ENCODE data around the gene PDE4D.

The PDE4D gene

GRCh38 chr5:59428391-59428790 is 465.1 kb downstream of the PDE4D start:
- no peak for DNase-seq (ENCODE audit: low read depth in 1 of 2, low spot score in 1 of 2)
- H3K27me3 ChIP-seq (ENCODE audit: insufficient read depth, poor library complexity, severe bottlenecking) = no peaks in the 10 kb centered on the region
- TF ChIP-seq POLR2AphosphoS5 (IDR thresholded peaks at IDR 0.05; ENCODE audit: low read depth) (no peak), SPI1 (IDR thresholded peaks at IDR 0.05; ENCODE audit: borderline replicate concordance, low read depth) (no peak), GABPA (IDR thresholded peaks at IDR 0.05; ENCODE audit: low read depth) (no peak), REST (IDR thresholded peaks at IDR 0.05; ENCODE audit: insufficient replicate concordance, low read depth) (no peak), CTCF (IDR thresholded peaks at IDR 0.05; ENCODE audit: insufficient read depth, low read length) (no peak)
- H3K27ac ChIP-seq (replicated peaks) = no peak overlapping the region
- no peak overlapping the region for H3K4me3 ChIP-seq (replicated peaks; ENCODE audit: insufficient read depth, low read length)

DNA sequence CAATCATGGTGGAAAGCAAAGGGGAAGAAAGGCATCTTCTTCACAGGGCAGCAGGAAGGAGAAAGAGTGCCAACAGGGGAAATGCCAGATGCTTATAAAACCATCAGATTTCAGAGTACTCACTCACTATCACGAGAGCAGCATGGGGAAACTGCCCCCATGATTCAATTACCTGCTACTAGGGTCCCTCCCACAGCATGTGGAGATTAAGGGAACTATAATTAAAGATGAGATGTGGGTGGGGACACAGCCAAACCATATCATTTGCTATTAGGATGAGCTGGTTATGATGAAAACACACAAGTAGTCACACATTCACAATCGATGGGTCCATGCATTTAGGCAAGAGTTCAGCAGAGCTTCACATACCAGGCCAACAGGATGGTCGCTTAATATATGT is 469.0 kb downstream of the PDE4D start:
- Histone ChIP-seq H3K4me3 (replicated peaks; ENCODE audit: insufficient read depth, low read length) (no peak overlapping the region), H3K27me3 (ENCODE audit: insufficient read depth, poor library complexity, severe bottlenecking) (no peaks in the 10 kb centered on the region), H3K27ac (replicated peaks) (no peak overlapping the region)
- TF ChIP-seq CTCF (IDR thresholded peaks at IDR 0.05; ENCODE audit: insufficient read depth, low read length) (no peak), GABPA (IDR thresholded peaks at IDR 0.05; ENCODE audit: low read depth) (no peak), POLR2AphosphoS5 (IDR thresholded peaks at IDR 0.05; ENCODE audit: low read depth) (no peak), SPI1 (IDR thresholded peaks at IDR 0.05; ENCODE audit: borderline replicate concordance, low read depth) (no peak), REST (IDR thresholded peaks at IDR 0.05; ENCODE audit: insufficient replicate concordance, low read depth) (no peak)
- DNase-seq (ENCODE audit: low read depth in 1 of 2, low spot score in 1 of 2) = no peak

GRCh38 chr5:59423021-59423420 is 470.5 kb downstream of the PDE4D start:
- no peaks in the 10 kb centered on the region for H3K27me3 ChIP-seq (ENCODE audit: insufficient read depth, poor library complexity, severe bottlenecking)
- no peak overlapping the region for H3K4me3 ChIP-seq (replicated peaks; ENCODE audit: insufficient read depth, low read length)
- TF ChIP-seq POLR2AphosphoS5 (IDR thresholded peaks at IDR 0.05; ENCODE audit: low read depth) (no peak), SPI1 (IDR thresholded peaks at IDR 0.05; ENCODE audit: borderline replicate concordance, low read depth) (no peak), REST (IDR thresholded peaks at IDR 0.05; ENCODE audit: insufficient replicate concordance, low read depth) (no peak), GABPA (IDR thresholded peaks at IDR 0.05; ENCODE audit: low read depth) (no peak), CTCF (IDR thresholded peaks at IDR 0.05; ENCODE audit: insufficient read depth, low read length) (no peak)
- H3K27ac ChIP-seq (replicated peaks) = no peak overlapping the region
- DNase-seq (ENCODE audit: low read depth in 1 of 2, low spot score in 1 of 2) = no peak
